HepG2 (cell line): Measurements from ENCODE around the gene SLCO1B3. TPM values are rescaled to one million over a fixed set of nuclear protein-coding genes. Genes with fewer than 3 reads are reported as not detected.

Experiments used
- ATAC-seq: fragments of 200-7000 bp; cut with Tn5 transposase; 3 replicates; pipeline ENCODE4 v1.9.1; 2020; ENCODE audit warnings: mild to moderate bottlenecking, moderate library complexity
- BruUV-seq: library from RNA; stranded (reverse); fragments of 400-500 nt; replicated peaks from 2 replicates; lab custom pipeline; 2021; lab: Mats Ljungman, UMichigan
- CTCF ChIA-PET: fragments of 300-600 bp; formaldehyde crosslinking; extraction: SDS; loops from one replicate; lab custom pipeline; 2021; ENCODE audit warnings: low total read pairs, inconsistent platforms, low intra/inter-chr PET ratio; lab: Yijun Ruan, JAX
- POLR2A ChIA-PET: fragments of 350-600 bp; sonication (Branson Sonifier 250); formaldehyde crosslinking; loops from one replicate; lab custom pipeline; 2020; ENCODE audit warnings: antibody characterized with exemption, inconsistent platforms; lab: Yijun Ruan, JAX
- DNase-seq: peaks from one replicate; pipeline ENCODE4 v3.0.0-alpha.2; 2015; ENCODE audit warnings: low spot score
- FAIRE-seq: peaks from 3 replicates; lab custom pipeline; 2011; peaks lifted over from hg19 to GRCh38; lab: Jason Lieb, UNC
- H2AFZ ChIP-seq: one replicate; pipeline ENCODE4 v1.6.1; 2011; ENCODE audit warnings: low read length, inconsistent platforms
- H3K27ac ChIP-seq: fragments of 300-600 bp; 3 replicates; pipeline ENCODE4 v1.8.0; 2011; ENCODE audit warnings: mixed run types, mild to moderate bottlenecking, mixed read lengths, low read length, inconsistent platforms; ENCODE audit not compliant: insufficient read depth; ENCODE audit errors: extremely low read length
- H3K27me3 ChIP-seq, 2 experiments: fragments of 200-600 bp in 1 of 2; 2 replicates in 1 of 2; 3 replicates in 1 of 2; pipeline versions ENCODE4 v1.6.0 to v1.8.0; 2011; ENCODE audit warnings: low read length in 2 of 2, mild to moderate bottlenecking in 2 of 2, moderate library complexity in 2 of 2, inconsistent platforms in 1 of 2; ENCODE audit not compliant: insufficient read depth in 2 of 2, control insufficient read depth in 1 of 2
- H3K36me3 ChIP-seq, 2 experiments: fragments of 200-600 bp in 1 of 2; replicated peaks in 1 of 2; 2 replicates in 1 of 2; 3 replicates in 1 of 2; pipeline versions ENCODE4 v1.5.1 to v1.8.0; 2011; ENCODE audit warnings: low read length in 2 of 2, inconsistent platforms in 1 of 2; ENCODE audit not compliant: insufficient read depth in 2 of 2, control insufficient read depth in 1 of 2
- H3K4me1 ChIP-seq: 2 replicates; pipeline ENCODE4 v1.5.1; 2012; ENCODE audit warnings: low read length, inconsistent platforms; ENCODE audit not compliant: insufficient read depth
- H3K4me2 ChIP-seq: 2 replicates; pipeline ENCODE4 v1.6.0; 2011; ENCODE audit warnings: low read depth, low read length, inconsistent platforms
- H3K4me3 ChIP-seq, 3 experiments: fragments of 200-600 bp in 1 of 3; sonication (generic), shearing (Covaris generic) in 1 of 3; replicated peaks in 1 of 3; 2 replicates each; pipeline ENCODE4 v1.5.1; 2011 to 2016; ENCODE audit warnings: low read length in 3 of 3, inconsistent platforms in 2 of 3, low read depth in 2 of 3, mild to moderate bottlenecking in 2 of 3, control low read depth in 1 of 3, mixed read lengths in 1 of 3; ENCODE audit not compliant: insufficient read depth in 1 of 3
- H3K79me2 ChIP-seq: one replicate; pipeline ENCODE4 v1.6.1; 2011; ENCODE audit warnings: low read length, inconsistent platforms; ENCODE audit not compliant: insufficient read depth
- H3K9ac ChIP-seq: 2 replicates; pipeline ENCODE4 v1.6.0; 2011; ENCODE audit warnings: mild to moderate bottlenecking, low read depth, low read length, inconsistent platforms; ENCODE audit not compliant: insufficient read depth
- H3K9me3 ChIP-seq: 2 replicates; pipeline ENCODE4 v1.5.1; 2012; ENCODE audit warnings: mild to moderate bottlenecking, low read length
- H4K20me1 ChIP-seq: 2 replicates; pipeline ENCODE4 v1.6.0; 2011; ENCODE audit warnings: inconsistent platforms, mild to moderate bottlenecking, low read length, moderate library complexity; ENCODE audit not compliant: insufficient read depth
- CEBPB ChIP-seq: IDR thresholded peaks from 2 replicates; pipeline ENCODE4 v1.6.1; 2011; ENCODE audit warnings: low read depth, low read length, improper control_type of control experiment, borderline replicate concordance
- CENPT ChIP-seq: sonication (generic); formaldehyde crosslinking; IDR thresholded peaks from 2 replicates; pipeline ENCODE4 v1.8.0; 2022; ENCODE audit warnings: low read depth, mild to moderate bottlenecking, moderate library complexity, missing genetic modification reagents
- FOXK1 ChIP-seq: sonication (generic); formaldehyde crosslinking; IDR thresholded peaks from 2 replicates; pipeline ENCODE4 v1.4.0; 2020; ENCODE audit warnings: low read depth, missing genetic modification reagents, borderline replicate concordance
- FOXP4 ChIP-seq: sonication (generic); formaldehyde crosslinking; IDR thresholded peaks from 2 replicates; pipeline ENCODE4 v1.4.0; 2020; ENCODE audit warnings: missing genetic modification reagents
- IKZF4 ChIP-seq: sonication (generic); formaldehyde crosslinking; IDR thresholded peaks from 2 replicates; pipeline ENCODE4 v1.5.1; 2020; ENCODE audit warnings: borderline replicate concordance, mild to moderate bottlenecking, low read depth, missing genetic modification reagents; ENCODE audit errors: not compliant biosample characterization
- MBNL3 ChIP-seq: fragments of 250-450 bp; sonication (Bioruptor Pico); conservative IDR thresholded peaks from 2 replicates; pipeline ENCODE4 v1.8.0; 2022; ENCODE audit warnings: mild to moderate bottlenecking, inconsistent platforms
- MEIS2 ChIP-seq: sonication (generic); formaldehyde crosslinking; IDR thresholded peaks from 2 replicates; pipeline ENCODE4 v1.9.0; 2021; ENCODE audit warnings: mild to moderate bottlenecking, missing genetic modification reagents
- PAF1 ChIP-seq: IDR thresholded peaks from 2 replicates; pipeline ENCODE4 v1.6.1; 2016; ENCODE audit warnings: missing genetic modification reagents, missing compliant biosample characterization
- SALL1 ChIP-seq: sonication (generic); formaldehyde crosslinking; IDR thresholded peaks from 2 replicates; pipeline ENCODE4 v1.8.0; 2022; ENCODE audit warnings: mild to moderate bottlenecking, missing genetic modification reagents
- SOX6 ChIP-seq, 2 experiments: fragments of 450-650 bp in 1 of 2; sonication (generic) in 1 of 2; formaldehyde crosslinking in 1 of 2; IDR thresholded peaks; 2 replicates each; pipeline versions ENCODE4 v1.4.0 to v1.6.1; 2017 to 2020; ENCODE audit warnings: antibody characterized with exemption in 1 of 2, mild to moderate bottlenecking in 1 of 2, missing genetic modification reagents in 1 of 2
- ZEB1 ChIP-seq: IDR thresholded peaks from 2 replicates; pipeline ENCODE4 v1.6.1; 2012; ENCODE audit warnings: mild to moderate bottlenecking, low read depth, inconsistent platforms; ENCODE audit not compliant: insufficient replicate concordance
- ZNF510 ChIP-seq: sonication (generic); formaldehyde crosslinking; IDR thresholded peaks from 2 replicates; pipeline ENCODE4 v1.4.0; 2020; ENCODE audit warnings: low read depth, mild to moderate bottlenecking, missing genetic modification reagents
- ZNF556 ChIP-seq: sonication (generic); formaldehyde crosslinking; IDR thresholded peaks from 2 replicates; pipeline ENCODE4 v1.4.0; 2020; ENCODE audit warnings: mild to moderate bottlenecking, missing genetic modification reagents, borderline replicate concordance
- WGBS: methylation state at CpG from one replicate; pipeline ENCODE4 v1.1.6; 2017; ENCODE audit warnings: low lambda C conversion rate; 5-methylcytosine and 5-hydroxymethylcytosine counted together
- in situ Hi-C: cut with HindIII; loops from 2 replicates; pipeline ENCODE4 v1.10.0; 2017; ENCODE audit warnings: low pct_unique_long_range_greater_than_20kb; ENCODE audit not compliant: extremely low pct_ligation_motif_present
- intact Hi-C: fragments of 100-400 bp; cut with micrococcal nuclease; formaldehyde crosslinking; loops from one replicate; pipeline ENCODE4 v1.10.0; 2022; ENCODE audit not compliant: unreplicated experiment
- polyA plus RNA-seq, 8 experiments: library from polyadenylated mRNA; depleted of rRNA in 3 of 8; stranded (reverse) in 7 of 8; unstranded in 1 of 8; fragments of >200 nt; fragmentation: Illumina TruSeq in 4 of 8; extraction: Trizol in 4 of 8; gene quantifications; 2 replicates each; pipeline versions ENCODE4 v1.2.1 to v1.2.3, GENCODE V29; 2011 to 2016; ENCODE audit warnings: low read depth in 4 of 8, missing spikeins in 1 of 8, mixed read lengths in 1 of 8; ENCODE audit not compliant: insufficient read depth in 1 of 8
- total RNA-seq, 5 experiments: library from RNA; depleted of rRNA; stranded (reverse); fragments of >200 nt; fragmentation: Illumina TruSeq; extraction: Trizol; gene quantifications; 2 replicates each; pipeline ENCODE4 v1.2.3, GENCODE V29; 2016; ENCODE audit warnings: low read depth in 1 of 5
- TF ChIP-seq, protein P1 (sequence below): IDR thresholded peaks from 2 replicates; pipeline ENCODE4 v1.6.1; 2016; ENCODE audit warnings: missing genetic modification reagents, missing compliant biosample characterization

SLCO1B3 gene
- total and polyA plus RNA-seq, 2 of the 13 experiments (the other 11 are each of a cell fraction or from before 2014, with no cell fraction given): 0.15 TPM; not detected in 1

DNA sequence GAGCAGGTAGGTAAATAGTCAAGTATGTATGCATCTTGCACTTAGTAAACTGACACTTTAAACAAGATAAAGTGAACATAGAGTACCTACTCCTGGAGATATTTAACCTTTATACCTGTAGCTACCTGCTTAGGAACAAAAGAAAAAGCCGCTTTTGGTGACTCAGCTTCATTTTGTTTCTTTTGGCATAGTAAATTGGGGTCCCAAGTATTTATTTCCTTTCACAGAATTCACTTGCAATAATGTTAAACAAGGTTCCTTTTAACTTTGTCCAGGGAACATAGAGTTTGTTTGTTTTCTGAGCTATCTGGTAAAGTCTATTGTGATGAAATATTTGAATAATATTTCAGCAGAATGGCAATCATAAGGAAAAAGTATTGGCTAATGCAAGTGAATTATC is 20.0 kb downstream of the SLCO1B3 start (continued):
- TF ChIP-seq CEBPB: peak; percentile 47; the same call in 1 of the 2 replicates
- TF ChIP-seq ZNF510: no peak
- no peak for TF ChIP-seq ZNF556 (CRISPR knock-in tag)
- no peak for TF ChIP-seq SOX6 (IDR thresholded peaks at IDR 0.05)
- peak; percentile 39; the same call in 1 of the 2 replicates for TF ChIP-seq SOX6 (CRISPR knock-in tag; IDR thresholded peaks at IDR 0.05)
- TF ChIP-seq ZEB1: no peak
- TF ChIP-seq MBNL3: no peak

DNA sequence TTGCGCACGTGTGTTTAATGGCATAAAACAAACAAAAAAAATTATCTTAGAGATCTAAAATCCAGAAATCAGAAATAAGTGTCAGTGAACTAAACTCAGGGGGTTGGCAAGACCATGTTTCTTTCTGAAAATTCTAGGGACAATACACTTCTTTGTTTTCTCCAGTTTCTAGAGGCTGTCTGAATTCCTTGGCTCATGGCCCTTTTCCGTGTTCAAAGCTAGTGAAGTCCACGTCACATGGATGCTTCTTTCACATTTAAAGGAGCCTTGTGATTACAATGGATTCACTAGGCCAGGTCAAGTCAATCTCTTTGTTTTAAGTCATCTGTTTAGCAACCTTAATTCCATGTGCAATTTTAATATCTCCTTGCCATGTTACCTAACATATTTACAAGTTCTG is 22.4 kb downstream of the SLCO1B3 start:
- H3K27me3 ChIP-seq: no peaks in the 10 kb centered on the region
- H2AFZ ChIP-seq: no peak overlapping the region
- peaks cover 7% of the 10 kb centered on the region; the same call in 1 of the 2 replicates for H3K9me3 ChIP-seq
- H4K20me1 ChIP-seq: no peaks in the 10 kb centered on the region
- no peak overlapping the region for H3K4me2 ChIP-seq
- no peak overlapping the region for H3K9ac ChIP-seq
- in situ Hi-C loops: no loop called here
- no peaks in the 10 kb centered on the region for H3K79me2 ChIP-seq
- H3K27ac ChIP-seq: no peak overlapping the region
- H3K36me3 ChIP-seq: no peaks in the 10 kb centered on the region
- no peak for FAIRE-seq
- POLR2A ChIA-PET: no interaction called here
- ATAC-seq: no peak
- 59% methylated on average over 4 of the region's 4 CpGs for WGBS
- no peak for DNase-seq
- no peak overlapping the region for H3K4me3 ChIP-seq
- TF ChIP-seq CENPT (CRISPR knock-in tag) (no peak), SALL1 (CRISPR knock-in tag) (no peak), MEIS2 (CRISPR knock-in tag) (no peak), PAF1 (CRISPR knock-in tag) (no peak), FOXK1 (CRISPR knock-in tag) (no peak), IKZF4 (no peak), FOXP4 (CRISPR knock-in tag) (no peak)
- TF ChIP-seq, protein P1, sequence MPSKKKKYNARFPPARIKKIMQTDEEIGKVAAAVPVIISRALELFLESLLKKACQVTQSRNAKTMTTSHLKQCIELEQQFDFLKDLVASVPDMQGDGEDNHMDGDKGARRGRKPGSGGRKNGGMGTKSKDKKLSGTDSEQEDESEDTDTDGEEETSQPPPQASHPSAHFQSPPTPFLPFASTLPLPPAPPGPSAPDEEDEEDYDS (CRISPR knock-in tag): no peak
- intact Hi-C loops: no loop called here
- CTCF ChIA-PET: no interaction called here
- 0 out of 2 replicates have a peak, but pooled peaks cover 7% of the 10 kb centered on the region for H3K4me1 ChIP-seq
- BruUV-seq: no TSS peak
